ENCODE results near the gene PKMYT1.

Gene PKMYT1

DNA sequence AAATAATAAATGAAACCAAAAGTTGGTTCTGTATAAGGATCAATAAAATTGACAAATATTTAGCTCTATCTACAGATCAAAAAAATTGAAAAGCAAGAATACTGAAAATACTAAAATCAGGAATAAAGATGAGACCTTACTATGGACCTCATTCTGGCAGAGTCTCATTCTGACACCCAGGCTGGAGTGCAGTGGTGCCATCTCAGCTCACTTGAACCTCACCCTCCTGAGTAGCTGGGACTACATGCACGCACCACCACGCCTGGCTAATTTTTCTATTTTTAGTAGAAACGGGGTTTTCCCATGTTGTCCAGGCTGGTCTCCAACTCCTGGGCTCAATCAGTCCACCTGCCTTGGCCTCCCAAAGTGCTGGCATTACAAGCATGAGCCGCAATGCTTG lies 38.2 kb downstream of the PKMYT1 start:
- no peak overlapping the region for H3K4me3 ChIP-seq (ENCODE audit: low read depth, low read length)
- no peak for DNase-seq (ENCODE audit: low read depth)
- no peak for TF ChIP-seq CTCF (IDR thresholded peaks at IDR 0.05; ENCODE audit: low read depth, low read length, missing control alignments)

GRCh38 chr16:2939968-2940367 lies 40.3 kb downstream of the PKMYT1 start:
- TF ChIP-seq CTCF (IDR thresholded peaks at IDR 0.05; ENCODE audit: low read depth, low read length, missing control alignments) = no peak
- H3K4me3 ChIP-seq (ENCODE audit: low read depth, low read length) = no peak overlapping the region
- no peak for DNase-seq (ENCODE audit: low read depth)

DNA sequence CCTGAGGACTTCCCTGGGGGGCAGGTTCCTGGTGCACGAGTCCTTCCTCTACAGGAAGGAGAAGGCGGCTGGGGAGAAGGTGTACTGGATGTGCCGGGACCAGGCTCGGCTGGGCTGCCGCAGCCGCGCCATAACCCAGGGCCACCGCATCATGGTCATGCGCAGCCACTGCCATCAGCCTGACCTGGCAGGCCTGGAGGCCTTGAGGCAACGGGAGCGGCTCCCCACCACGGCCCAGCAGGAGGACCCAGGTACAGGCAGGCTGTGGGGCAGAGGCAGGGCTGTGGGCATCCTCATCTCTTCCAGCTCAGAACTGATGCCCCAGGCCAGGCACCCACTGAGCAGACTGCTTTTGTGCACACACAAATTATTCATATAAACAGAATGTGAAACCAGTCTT lies 42.0 kb downstream of the PKMYT1 start:
- no peak for TF ChIP-seq CTCF (IDR thresholded peaks at IDR 0.05; ENCODE audit: low read depth, low read length, missing control alignments)
- DNase-seq (ENCODE audit: low read depth) = no peak
- no peak overlapping the region for H3K4me3 ChIP-seq (ENCODE audit: low read depth, low read length)

GRCh38 chr16:2937170-2937569 lies 43.1 kb downstream of the PKMYT1 start:
- no peak overlapping the region for H3K4me3 ChIP-seq (ENCODE audit: low read depth, low read length)
- DNase-seq (ENCODE audit: low read depth) = no peak
- no peak for TF ChIP-seq CTCF (IDR thresholded peaks at IDR 0.05; ENCODE audit: low read depth, low read length, missing control alignments)

- DNase-seq (ENCODE audit: low read depth) = no peak
- no peak overlapping the region for H3K4me3 ChIP-seq (ENCODE audit: low read depth, low read length)
- TF ChIP-seq CTCF (IDR thresholded peaks at IDR 0.05; ENCODE audit: low read depth, low read length, missing control alignments) = no peak
Observed at GRCh38 chr16:2936436-2937011, 43.7 kb downstream of the PKMYT1 start.

GRCh38 chr16:2934450-2934849 lies 45.8 kb downstream of the PKMYT1 start:
- no peak overlapping the region for H3K4me3 ChIP-seq (ENCODE audit: low read depth, low read length)
- TF ChIP-seq CTCF (IDR thresholded peaks at IDR 0.05; ENCODE audit: low read depth, low read length, missing control alignments) = no peak
- no peak for DNase-seq (ENCODE audit: low read depth)

GRCh38 chr16:2933701-2934100 lies 46.5 kb downstream of the PKMYT1 start:
- no peak for DNase-seq (ENCODE audit: low read depth)
- no peak overlapping the region for H3K4me3 ChIP-seq (ENCODE audit: low read depth, low read length)
- TF ChIP-seq CTCF (IDR thresholded peaks at IDR 0.05; ENCODE audit: low read depth, low read length, missing control alignments) = no peak

Data from GM12864 (cell line).